ENCODE measurements around the gene MAEA.

Gene MAEA

DNA sequence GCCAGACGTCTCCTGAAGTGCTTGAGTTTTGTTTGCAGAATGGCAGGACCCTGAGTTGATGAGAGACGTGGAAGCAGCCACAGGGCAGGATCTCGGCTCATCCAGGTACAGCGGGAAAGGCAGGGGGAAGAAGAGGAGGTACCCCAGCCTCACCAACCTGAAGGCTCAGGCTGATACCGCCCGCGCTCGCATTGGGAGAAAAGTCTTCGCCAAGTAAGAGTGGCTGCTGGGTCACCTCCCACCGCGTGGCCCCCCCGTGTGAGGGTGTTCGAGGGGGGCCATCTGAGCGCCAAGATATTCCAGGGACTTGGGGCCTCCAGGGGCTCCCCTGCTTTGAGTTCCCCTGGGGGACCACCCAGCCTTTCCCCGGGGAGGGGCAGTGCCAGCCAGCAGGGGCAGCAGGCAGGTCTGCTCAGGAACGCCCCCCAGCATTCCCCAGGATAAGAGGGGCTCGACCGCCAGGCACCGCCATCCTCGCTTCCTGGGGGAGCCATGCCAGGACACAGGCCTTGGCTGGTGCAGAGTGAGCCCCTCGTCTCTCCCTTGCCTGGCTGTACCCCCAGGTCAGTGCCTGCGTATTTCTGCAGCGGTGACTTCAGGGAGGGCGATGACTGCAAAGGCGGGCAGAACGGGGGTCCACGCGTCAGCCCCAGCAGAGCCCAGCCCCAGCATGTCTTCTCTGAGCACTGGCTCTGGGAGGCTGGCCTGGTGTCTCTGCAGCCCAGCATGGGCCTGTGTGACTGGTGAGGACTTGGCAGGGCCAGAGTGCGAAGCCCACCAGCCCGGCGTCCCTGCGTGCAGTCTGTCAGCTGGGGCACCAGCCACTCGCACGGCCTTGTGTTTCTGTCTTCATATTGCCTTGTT, 94.3 kb downstream of the MAEA start:
- no peak overlapping the region for H3K4me3 ChIP-seq (ENCODE audit: control insufficient read depth, low read depth, low read length)
- TF ChIP-seq, protein P1, sequence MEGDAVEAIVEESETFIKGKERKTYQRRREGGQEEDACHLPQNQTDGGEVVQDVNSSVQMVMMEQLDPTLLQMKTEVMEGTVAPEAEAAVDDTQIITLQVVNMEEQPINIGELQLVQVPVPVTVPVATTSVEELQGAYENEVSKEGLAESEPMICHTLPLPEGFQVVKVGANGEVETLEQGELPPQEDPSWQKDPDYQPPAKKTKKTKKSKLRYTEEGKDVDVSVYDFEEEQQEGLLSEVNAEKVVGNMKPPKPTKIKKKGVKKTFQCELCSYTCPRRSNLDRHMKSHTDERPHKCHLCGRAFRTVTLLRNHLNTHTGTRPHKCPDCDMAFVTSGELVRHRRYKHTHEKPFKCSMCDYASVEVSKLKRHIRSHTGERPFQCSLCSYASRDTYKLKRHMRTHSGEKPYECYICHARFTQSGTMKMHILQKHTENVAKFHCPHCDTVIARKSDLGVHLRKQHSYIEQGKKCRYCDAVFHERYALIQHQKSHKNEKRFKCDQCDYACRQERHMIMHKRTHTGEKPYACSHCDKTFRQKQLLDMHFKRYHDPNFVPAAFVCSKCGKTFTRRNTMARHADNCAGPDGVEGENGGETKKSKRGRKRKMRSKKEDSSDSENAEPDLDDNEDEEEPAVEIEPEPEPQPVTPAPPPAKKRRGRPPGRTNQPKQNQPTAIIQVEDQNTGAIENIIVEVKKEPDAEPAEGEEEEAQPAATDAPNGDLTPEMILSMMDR (IDR thresholded peaks at IDR 0.05; ENCODE audit: control insufficient read depth, insufficient read depth, low read depth, low read length, missing control alignments): no peak
- no peak for DNase-seq (ENCODE audit: low read depth)

DNA sequence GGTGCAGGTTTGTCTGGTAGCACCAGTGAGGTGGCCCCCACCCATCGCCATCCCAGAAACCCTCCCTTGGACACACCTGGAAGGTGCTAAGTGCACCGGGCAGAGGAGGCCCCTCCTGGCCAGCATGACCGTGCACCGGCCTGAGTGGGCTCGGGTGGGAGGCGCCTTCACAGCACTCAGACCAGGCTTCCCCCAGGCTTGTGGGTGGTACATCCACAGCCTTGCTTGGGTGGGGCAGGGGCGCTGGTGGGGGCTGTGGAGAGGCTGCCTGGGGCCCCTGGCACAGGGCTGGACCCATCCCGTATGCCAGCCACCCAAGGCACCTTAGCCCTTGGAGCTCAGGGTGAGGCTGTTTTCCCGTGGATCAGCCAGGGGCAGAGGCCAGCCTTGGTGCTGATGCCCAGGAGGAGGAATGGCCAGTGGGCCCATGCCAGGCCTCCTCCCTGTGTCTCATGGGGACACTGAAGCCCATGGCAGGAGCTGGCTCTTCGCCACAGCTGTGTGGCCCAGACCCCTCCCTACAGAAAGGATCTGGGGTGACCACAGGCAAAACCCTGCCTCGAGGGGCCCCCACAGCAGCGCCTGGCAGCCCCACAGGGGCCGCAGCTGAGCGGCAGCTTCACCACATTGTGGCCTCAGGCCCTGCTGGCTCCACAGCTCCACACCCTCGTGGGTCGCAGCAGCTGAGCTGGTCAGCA, 95.1 kb downstream of the MAEA start:
- TF ChIP-seq, protein P1 (IDR thresholded peaks at IDR 0.05; ENCODE audit: control insufficient read depth, insufficient read depth, low read depth, low read length, missing control alignments): no peak
- DNase-seq (ENCODE audit: low read depth): no peak
- H3K4me3 ChIP-seq (ENCODE audit: control insufficient read depth, low read depth, low read length): no peak overlapping the region

DNA sequence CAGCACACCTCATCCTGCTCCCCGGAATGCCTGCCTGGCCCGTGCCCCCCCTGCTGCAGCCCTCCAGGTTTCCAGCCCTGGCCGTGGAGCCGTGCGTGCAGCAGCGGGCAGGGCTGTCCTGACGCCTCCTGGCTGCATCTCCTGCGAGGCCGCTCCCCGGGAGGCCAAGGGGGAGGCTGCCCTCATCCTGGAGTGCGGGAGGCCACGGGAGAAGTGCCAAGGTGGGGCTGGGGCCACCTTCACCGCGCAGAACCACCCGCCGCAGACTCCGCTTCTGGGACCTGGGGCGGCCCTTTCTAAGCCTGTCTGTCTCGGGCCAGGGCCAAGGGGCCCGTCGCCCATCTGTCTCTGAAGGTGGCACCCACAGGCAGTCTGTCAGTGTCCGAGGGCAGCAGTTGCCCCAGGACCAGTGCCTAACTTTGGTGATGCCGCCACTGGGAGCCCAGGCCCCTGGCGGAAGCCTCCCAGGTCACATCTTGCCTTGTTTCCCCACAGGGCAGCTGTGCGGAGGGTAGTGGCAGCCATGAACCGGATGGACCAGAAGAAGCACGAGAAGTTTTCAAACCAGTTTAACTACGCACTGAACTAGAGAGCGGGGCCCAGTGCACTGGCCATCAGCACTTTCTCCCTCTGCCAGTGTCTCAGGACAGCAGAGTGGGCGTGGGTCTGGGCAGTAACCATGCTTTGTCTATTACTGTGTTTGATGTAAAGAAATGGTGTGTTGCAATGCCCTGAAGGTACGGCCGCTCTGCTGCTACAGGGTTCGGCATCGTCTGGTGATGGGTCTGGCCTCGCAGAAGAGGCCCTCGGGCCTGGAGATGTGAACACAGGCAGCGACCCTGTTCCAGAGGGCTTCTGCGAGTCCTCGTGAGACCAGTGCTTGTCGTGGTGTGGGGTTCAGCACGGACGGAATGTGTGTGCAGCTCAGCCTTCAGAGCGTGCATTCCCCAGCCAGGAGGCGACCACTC, 96.0 kb downstream of the MAEA start:
- H3K4me3 ChIP-seq (ENCODE audit: control insufficient read depth, low read depth, low read length): no peak overlapping the region
- no peak for DNase-seq (ENCODE audit: low read depth)
- TF ChIP-seq, protein P1 (IDR thresholded peaks at IDR 0.05; ENCODE audit: control insufficient read depth, insufficient read depth, low read depth, low read length, missing control alignments): no peak
